B cell (primary cell): ENCODE data around the gene CCDC70.

Experiments
- EZH2 ChIP-seq: IDR thresholded peaks from 2 replicates; pipeline ENCODE4 v1.6.1; 2012; ENCODE audit warnings: borderline replicate concordance, low read depth, mild to moderate bottlenecking, moderate library complexity, low read length; ENCODE audit not compliant: insufficient read depth, poor library complexity, severe bottlenecking
- TF ChIP-seq, protein P1 (sequence below): fragments of 200-600 bp; IDR thresholded peaks from one replicate; pipeline ENCODE4 v1.8.0; 2022; ENCODE audit warnings: antibody characterized with exemption, mild to moderate bottlenecking

DNA sequence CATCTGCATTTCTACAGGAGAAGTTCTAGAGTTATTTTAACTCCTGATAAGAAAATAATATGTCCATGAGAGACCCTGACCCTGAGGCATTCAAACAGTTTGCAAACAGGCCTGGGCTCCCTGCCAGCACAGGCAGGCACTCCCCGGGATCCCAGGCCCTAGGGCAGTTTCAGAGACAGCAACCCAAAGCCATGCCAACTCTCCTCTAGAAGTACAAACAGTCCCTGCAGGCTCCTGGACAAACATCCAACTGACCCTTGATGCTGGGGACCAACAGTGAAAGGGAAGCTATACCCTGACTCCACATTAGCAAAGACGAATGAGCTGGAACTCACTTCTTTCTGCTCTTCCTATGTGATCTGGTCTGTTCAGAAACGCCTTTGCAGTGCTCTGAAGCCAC is 44.8 kb downstream of the CCDC70 start:
- TF ChIP-seq EZH2 = no peak
- TF ChIP-seq, protein P1, sequence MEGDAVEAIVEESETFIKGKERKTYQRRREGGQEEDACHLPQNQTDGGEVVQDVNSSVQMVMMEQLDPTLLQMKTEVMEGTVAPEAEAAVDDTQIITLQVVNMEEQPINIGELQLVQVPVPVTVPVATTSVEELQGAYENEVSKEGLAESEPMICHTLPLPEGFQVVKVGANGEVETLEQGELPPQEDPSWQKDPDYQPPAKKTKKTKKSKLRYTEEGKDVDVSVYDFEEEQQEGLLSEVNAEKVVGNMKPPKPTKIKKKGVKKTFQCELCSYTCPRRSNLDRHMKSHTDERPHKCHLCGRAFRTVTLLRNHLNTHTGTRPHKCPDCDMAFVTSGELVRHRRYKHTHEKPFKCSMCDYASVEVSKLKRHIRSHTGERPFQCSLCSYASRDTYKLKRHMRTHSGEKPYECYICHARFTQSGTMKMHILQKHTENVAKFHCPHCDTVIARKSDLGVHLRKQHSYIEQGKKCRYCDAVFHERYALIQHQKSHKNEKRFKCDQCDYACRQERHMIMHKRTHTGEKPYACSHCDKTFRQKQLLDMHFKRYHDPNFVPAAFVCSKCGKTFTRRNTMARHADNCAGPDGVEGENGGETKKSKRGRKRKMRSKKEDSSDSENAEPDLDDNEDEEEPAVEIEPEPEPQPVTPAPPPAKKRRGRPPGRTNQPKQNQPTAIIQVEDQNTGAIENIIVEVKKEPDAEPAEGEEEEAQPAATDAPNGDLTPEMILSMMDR = no peak
